GM19023 (cell line): Measurements from ENCODE around the gene IMPG1.
A peak's percentile ranks its signal among the peaks of the same experiment; 100 is the strongest.
"Not testable (repeated sequence)": the region's sequence is repeated elsewhere in the genome, so short reads cannot be mapped to it uniquely, and the experiment has no call there.

Experiments used
- ATAC-seq: cut with Tn5 transposase; IDR thresholded peaks from one replicate; pipeline ENCODE4 v1.9.1; 2021; ENCODE audit warnings: mild to moderate bottlenecking, moderate library complexity; ENCODE audit not compliant: unreplicated experiment

The IMPG1 gene

GRCh38 chr6:75963569-75963968, 108.9 kb downstream of the IMPG1 start:
- ATAC-seq = no peak

DNA sequence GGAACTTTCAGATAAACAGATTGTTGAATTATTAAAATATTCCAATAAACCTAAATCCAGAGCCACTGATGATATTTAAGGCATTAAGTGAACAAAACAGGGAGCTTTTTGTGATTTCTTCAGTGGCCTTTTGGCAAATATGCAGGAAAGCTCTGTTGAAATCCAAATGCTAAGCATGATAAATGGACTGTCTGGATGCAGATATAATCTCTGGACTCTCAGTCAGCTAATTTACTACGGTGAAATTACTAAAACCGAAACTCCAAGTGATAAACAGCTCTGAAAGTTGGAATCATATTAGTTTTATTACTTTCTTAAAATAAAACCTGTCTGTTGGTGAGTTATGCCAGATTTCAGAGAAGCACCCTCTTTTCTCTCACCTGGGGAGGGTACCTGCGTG, 120.3 kb downstream of the IMPG1 start:
- ATAC-seq = no peak

GRCh38 chr6:75947935-75948334, 124.5 kb downstream of the IMPG1 start:
- ATAC-seq = no peak

- no peak for ATAC-seq
Measured at GRCh38 chr6:75946146-75946831, 126.2 kb downstream of the IMPG1 start.

GRCh38 chr6:75943381-75943780, 129.1 kb downstream of the IMPG1 start:
- ATAC-seq = no peak

DNA sequence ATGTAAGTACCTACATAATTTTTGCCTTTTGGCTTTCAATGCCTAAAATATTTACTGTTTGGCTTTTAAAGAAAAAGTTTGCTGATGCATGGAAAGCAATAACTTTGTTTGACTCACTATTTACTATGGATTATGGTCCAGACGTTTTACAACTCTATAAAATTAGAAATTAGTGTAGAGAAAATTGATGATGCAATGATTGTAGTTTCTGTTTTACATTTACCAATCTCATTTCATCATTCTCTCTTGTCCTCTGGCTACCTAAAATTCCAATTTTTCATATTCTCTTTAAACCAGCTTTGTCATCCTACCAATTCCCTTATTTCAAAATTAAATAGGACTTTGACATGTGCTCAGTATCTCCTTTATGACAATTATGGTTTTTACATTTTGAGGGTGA, 131.0 kb downstream of the IMPG1 start:
- no peak for ATAC-seq

DNA sequence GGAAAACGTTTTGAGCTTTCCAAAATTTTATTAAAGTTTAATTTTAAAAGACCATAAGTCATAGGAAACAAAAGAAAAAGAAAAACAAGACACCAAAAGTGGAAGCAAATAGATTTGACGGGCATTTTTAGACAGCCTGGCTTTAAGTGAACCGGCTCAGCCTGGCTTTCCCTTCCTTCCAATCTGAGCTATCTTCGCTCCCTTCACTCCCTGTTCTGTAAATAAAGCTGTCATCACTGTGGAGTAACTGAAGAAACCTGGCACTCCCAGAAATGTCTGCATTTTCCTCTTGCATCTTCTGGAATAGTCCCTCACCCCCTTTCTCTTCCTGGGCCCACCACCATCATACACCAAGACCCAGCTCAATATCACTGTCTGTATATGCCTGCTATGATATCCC, 131.9 kb downstream of the IMPG1 start:
- ATAC-seq = no peak

- ATAC-seq = no peak
Measured at GRCh38 chr6:75937846-75938245, 134.6 kb downstream of the IMPG1 start.

DNA sequence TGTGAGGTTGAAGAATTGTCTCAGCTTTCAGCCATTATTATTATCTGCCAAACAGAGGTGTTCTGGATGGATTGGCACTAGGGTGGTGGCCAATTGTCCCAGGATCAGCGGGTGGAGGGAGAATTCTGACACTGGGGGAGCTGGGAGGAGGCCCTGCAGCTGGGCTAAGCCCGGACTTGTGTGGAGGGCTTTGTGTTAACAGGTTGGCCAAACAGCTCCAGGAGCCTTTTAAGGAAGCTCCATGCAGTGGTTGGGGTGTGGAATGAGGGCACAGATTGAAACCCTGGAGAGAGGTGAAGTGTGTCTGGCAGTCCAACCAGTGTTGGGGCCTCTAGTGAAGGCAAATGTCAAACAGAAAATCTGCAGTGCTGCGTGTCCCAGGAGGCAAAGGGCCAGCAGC, 135.8 kb downstream of the IMPG1 start:
- ATAC-seq = no peak

- peak; percentile 21 for ATAC-seq
Measured at GRCh38 chr6:75935473-75935793, 137.0 kb downstream of the IMPG1 start.

- ATAC-seq = peak; percentile 83
Measured at GRCh38 chr6:75934643-75935472, 137.6 kb downstream of the IMPG1 start.

- ATAC-seq = no peak
Measured at GRCh38 chr6:75933387-75933975, 139.0 kb downstream of the IMPG1 start.

- ATAC-seq = no peak
Measured at GRCh38 chr6:75932067-75932466, 140.4 kb downstream of the IMPG1 start.

- no peak for ATAC-seq
Measured at GRCh38 chr6:75931011-75931680, 141.3 kb downstream of the IMPG1 start.

DNA sequence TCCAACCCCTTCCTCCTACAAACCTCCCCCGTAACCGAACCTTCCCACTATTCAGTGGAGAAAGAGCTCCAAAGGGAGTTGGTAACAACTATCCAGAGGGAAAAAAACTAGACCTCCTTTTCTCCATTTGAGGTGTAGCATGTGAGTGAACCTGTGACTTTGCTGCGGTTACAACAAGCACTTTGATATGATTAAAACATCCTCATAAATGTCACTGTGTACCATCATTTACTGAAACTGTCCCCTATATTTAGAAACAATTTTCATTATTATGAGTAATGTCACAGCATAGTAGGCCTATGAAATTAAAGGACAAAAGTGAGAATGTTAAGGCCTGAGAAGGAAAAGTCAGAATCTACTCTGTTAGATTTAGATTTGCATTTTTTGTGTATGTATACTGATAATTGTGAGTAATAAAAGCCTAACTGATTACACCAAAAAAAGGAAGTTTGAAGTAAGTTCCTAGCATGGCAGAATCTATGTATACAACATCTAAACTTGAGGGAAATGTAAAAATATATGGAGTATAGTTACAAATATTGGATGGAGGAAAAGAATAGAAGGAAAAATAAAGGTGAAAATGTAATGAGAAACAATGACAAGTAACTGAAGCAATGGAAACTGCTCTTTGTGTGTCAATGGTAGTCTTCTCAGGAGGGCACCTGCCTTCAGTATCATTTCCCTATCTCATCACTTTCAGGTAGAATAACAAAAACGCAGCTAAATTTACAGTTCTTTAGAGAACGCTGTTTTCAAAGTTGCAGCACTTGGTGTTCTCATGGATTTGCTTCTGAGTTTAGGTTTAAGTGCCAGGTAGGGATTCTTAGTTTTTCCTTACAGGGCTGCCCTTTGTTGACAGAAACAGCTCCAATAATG, 145.9 kb downstream of the IMPG1 start:
- no peak for ATAC-seq

- no peak for ATAC-seq
Measured at GRCh38 chr6:75922226-75922625, 150.2 kb downstream of the IMPG1 start.

GRCh38 chr6:75913040-75913439, 159.4 kb downstream of the IMPG1 start:
- ATAC-seq = no peak

DNA sequence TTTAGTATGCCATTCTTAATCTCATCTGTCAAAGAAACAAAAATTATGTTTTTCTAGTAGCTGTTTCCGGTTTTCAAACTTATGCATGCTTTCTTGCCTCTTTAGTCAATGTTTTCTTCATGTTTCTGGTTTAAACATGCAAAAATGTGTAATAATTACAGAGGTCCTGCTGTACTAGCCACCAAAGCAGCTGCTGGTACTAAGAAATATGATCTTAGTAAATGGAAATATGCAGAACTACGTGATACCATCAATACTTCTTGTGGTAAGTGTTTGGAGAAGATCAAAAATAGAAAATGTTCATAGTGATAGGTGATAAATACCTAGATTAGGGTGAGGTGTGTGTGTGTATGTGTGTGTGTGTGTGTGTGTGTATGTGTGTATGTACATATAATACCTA, 165.0 kb downstream of the IMPG1 start:
- no peak for ATAC-seq

DNA sequence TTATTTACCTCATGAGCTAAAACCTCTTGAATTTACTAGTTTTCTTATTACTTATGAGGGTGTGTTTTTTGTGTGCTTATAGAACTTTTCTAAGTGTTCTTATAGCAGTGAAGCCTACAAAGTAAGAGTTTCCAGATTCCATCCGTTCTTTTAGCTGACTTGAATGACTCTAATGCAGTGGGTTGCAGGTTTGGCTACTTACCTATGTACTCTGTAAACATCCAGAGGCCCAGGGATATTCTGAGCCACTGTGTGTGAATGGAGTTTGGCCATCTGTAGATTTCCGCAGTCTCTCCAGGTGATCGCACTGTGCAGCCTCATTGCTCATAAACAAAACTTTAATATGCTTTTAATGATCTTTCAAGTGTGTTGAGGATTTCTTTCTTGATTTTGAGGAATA, 165.6 kb downstream of the IMPG1 start:
- no peak for ATAC-seq

DNA sequence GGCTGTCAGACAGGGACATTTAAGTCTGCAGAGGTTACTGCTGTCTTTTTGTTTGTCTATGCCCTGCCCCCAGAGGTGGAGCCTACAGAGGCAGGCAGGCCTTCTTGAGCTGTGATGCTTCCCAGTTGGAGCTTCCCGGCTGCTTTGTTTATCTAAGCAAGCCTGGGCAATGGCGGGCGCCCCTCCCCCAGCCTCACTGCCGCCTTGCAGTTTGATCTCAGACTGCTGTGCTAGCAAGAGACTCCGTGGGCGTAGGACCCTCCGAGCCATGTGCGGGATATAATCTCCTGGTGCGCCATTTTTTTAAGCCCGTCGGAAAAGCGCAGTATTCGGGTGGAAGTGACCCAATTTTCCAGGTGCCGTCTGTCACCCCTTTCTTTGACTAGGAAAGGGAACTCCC, 167.3 kb downstream of the IMPG1 start:
- ATAC-seq = not testable (repeated sequence)

DNA sequence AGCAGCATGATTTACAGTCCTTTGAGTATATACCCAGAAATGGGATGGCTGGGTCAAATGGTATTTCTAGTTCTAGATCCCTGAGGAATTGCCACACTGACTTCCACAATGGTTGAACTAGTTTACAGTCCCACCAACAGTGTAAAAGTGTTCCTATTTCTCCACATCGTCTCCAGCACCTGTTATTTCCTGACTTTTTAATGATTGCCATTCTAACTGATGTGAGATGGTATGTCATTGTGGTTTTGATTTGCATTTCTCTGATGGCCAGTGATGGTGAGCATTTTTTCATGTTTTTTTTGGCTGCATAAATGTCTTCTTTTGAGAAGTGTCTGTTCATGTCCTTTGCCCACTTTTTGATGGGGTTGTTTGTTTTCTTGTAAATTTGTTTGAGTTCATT, 172.2 kb downstream of the IMPG1 start:
- ATAC-seq = not testable (repeated sequence)
